Left colon (tissue), 2 donors: ENCODE measurements around the gene USP43. TPM values are rescaled to one million over a fixed set of nuclear protein-coding genes. Genes with fewer than 3 reads are reported as not detected.
"Not testable (repeated sequence)": the region's sequence is repeated elsewhere in the genome, so short reads cannot be mapped to it uniquely, and the experiment has no call there.

ENCODE experiments used
- ATAC-seq: fragments of 200-7000 bp; cut with Tn5 transposase; one replicate; pipeline ENCODE4 v1.9.1; 2020; ENCODE audit warnings: mild to moderate bottlenecking, moderate library complexity
- DNase-seq, 2 donors: peaks; one replicate each; pipeline ENCODE4 v3.0.0-alpha.2; 2020
- intact Hi-C, 2 donors: fragments of 100-400 bp; cut with DNase I in 1 of 2; cut with micrococcal nuclease in 1 of 2; formaldehyde crosslinking; loops; one replicate each; pipeline versions ENCODE4 v1.11.2 to v1.14.0; 2022; cut with DNase I, micrococcal nuclease
- long read RNA-seq: library from polyadenylated mRNA; unstranded; transcript quantifications from one replicate; pipeline ENCODE4 v2.0.0, GENCODE V29; 2021
- total RNA-seq, 2 donors: library from RNA; stranded (reverse); fragmentation: NEBNext Ultra II Directional; extraction: Animal tissue kit (Norgen Biotek cat#: 25700); gene quantifications; one replicate each; pipeline ENCODE4 v1.2.1, GENCODE V29; 2021
- donor health status: DM: no; HTN: no; CAD: no.
- donor health status: DM: yes; HTN: yes; CAD: no.

USP43 gene, protein sequence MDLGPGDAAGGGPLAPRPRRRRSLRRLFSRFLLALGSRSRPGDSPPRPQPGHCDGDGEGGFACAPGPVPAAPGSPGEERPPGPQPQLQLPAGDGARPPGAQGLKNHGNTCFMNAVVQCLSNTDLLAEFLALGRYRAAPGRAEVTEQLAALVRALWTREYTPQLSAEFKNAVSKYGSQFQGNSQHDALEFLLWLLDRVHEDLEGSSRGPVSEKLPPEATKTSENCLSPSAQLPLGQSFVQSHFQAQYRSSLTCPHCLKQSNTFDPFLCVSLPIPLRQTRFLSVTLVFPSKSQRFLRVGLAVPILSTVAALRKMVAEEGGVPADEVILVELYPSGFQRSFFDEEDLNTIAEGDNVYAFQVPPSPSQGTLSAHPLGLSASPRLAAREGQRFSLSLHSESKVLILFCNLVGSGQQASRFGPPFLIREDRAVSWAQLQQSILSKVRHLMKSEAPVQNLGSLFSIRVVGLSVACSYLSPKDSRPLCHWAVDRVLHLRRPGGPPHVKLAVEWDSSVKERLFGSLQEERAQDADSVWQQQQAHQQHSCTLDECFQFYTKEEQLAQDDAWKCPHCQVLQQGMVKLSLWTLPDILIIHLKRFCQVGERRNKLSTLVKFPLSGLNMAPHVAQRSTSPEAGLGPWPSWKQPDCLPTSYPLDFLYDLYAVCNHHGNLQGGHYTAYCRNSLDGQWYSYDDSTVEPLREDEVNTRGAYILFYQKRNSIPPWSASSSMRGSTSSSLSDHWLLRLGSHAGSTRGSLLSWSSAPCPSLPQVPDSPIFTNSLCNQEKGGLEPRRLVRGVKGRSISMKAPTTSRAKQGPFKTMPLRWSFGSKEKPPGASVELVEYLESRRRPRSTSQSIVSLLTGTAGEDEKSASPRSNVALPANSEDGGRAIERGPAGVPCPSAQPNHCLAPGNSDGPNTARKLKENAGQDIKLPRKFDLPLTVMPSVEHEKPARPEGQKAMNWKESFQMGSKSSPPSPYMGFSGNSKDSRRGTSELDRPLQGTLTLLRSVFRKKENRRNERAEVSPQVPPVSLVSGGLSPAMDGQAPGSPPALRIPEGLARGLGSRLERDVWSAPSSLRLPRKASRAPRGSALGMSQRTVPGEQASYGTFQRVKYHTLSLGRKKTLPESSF
- total RNA-seq, result 10 to 100 TPM; 14.4 to 17.9 TPM
- long read RNA-seq, full-length matches to known transcripts, result 9 of 19 reads
- long read RNA-seq, partial matches to known transcripts, result 6 of 19 reads
- long read RNA-seq, other reads (novel, unspliced or antisense), result 4 of 19 reads

DNA sequence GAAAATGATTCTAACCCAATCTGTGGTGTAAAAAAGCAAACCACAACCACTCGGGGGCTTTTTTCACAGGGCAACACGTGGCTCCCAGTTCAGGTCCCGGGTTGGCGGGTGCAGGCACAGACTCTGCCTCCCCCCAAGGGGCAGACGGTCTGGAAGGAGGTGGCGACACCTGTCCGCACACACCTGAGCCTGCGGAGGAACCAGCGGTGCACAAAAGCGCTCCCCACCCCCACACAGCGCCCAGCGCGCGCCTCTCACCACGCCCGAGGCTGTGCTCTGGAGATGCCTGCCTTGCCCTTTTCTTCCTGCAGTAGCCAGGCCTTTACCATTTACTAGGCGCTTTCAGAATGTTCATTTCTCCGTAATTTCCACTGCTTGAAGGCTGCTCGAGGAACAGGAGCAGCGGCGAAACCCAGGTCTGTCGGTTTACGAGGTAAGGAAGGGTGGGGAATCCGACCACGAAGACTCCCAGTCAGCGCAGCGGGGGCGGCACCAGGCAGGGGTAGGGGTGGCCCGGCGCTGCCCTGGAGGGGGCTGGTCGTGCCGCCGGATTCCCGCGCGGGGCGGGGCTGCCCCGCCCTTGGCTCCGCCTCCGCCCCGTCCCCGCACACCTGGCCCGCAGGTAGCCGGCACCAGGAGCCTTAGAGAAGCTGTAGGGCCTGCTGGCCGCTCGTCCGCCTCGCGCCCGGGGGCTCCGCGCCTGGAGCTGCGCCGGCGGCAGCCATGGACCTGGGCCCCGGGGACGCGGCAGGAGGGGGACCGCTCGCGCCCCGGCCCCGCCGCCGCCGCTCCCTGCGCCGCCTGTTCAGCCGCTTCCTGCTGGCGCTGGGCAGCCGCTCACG lies at the start of gene USP43:
TSS of gene USP43 (plus strand) at position 608 of the 842 bp plus-strand sequence. CDS start at position 724, 116 bp downstream.
- peak; percentile 79 for ATAC-seq
- intact Hi-C loops, result no loop called here
- peak; percentile 78 to 83 for DNase-seq

DNA sequence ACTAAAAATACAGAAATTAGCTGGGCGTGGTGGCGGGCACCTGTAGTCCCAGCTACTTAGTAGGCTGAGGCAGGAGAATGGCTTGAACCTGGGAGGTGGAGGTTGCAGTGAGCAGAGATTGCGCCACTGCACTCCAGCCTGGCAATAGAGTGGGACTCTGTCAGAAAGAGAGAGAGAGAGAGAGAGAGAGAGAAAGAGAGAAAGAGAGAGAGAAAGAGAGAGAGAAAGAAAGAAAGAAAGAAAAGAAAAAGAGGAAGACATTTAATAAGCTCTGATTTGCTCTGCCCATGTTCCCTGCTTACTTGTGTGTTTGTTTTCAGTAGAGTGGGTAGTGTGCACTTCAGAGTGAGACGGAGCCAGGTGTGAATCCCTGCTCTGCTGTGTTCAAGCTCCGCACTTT lies 47.7 kb upstream of the USP43 start:
- DNase-seq, ATAC-seq, intact Hi-C loops: not testable (repeated sequence)

DNA sequence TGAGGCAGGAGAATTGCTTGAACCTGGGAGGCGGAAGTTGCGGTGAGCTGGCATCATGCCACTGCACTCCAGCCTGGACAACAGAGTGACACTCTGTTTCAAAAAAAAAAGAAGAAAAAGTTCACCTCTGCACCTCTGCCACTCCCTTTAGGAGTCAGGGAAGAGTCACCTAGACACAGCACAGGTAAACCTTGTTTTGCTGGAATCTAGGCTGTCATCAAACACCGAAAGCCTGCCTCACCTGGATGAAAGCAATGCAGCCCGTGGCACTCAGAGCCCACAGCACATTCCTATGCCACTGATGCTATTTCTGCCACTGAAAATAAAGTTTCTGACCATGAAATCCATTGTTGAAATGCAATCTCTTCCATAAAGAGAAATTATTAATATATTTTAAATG lies 46.7 kb upstream of the USP43 start:
- no peak for ATAC-seq
- intact Hi-C loops, result no loop called here

DNA sequence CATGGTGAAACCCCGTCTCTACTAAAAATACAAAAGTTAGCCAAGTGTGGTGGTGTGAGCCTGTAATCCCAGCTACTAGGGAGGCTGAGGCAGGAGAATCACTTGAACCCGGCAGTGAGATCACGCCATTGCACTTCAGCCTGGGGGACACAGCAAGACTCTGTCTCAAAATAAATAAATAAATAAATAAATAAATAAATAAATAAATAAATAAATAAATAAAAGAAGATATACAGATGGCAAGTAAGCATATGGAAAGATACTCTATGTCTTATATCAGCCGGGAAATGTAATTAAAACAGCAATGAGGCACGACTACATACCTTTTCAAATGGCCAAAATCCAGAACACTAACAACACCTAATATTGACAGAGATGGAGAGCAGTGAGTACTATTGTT lies 40.7 kb upstream of the USP43 start:
- DNase-seq, intact Hi-C loops, ATAC-seq: not testable (repeated sequence)

More for the DNA sequence above, 46.7 kb upstream of the USP43 start:
- no peak for DNase-seq

DNA sequence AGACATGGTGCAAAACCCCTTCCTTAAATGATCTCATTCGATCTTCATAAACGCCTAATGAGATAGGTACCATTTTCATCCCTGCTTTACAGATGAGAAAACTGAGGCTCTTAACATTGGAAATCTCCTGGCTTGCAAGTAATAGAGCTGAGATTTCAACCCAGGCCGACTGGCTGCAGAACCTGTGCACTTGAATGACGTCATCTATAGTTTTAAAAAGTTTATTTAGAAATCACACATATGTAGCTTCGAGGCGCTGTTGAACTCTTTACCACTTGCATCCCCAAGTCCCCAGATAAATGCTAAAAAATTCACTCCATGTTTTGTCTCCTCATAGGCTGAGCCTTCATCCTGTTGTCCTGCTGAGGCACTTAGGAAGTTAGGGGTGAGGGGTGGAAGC lies 38.9 kb upstream of the USP43 start:
- no peak for DNase-seq
- intact Hi-C loops, result no loop called here
- no peak for ATAC-seq

DNA sequence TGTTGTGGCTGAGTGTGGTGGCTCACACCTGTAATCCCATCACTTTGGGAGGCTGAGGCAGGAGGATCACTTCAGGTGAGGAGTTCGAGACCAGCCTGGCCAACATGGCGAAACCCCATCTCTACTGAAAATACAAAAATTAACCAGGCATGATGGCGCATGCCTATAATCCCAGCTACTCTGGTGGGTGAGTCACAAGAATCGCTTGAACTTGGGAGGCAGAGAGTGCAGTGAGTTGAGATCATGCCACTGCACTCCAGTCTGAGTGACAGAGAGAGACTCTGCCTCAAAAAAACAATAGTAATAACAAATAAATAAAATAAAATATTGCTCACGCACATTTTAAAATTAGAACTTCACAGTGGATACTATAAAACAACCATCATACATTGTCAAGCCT lies 38.3 kb upstream of the USP43 start:
- DNase-seq, ATAC-seq, intact Hi-C loops: not testable (repeated sequence)

DNA sequence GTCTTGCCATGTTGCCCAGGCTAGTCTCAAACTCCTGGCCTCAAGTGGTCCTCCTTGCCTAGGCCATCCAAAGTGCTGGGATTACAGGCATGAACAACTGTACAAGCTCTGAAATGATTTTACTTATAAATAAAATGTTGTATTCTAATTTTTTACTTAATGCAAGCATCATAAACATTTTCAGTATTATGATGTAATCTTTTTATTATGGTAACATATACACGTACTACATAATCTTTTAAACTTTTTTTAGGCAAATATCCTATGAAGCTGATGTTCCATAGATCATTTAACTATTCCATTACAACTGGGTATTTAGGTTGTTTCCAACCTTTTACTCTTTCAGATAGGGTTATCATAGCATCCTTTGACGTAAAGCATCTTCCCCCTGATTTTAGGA lies 33.8 kb upstream of the USP43 start:
- no peak for ATAC-seq
- no peak for DNase-seq
- intact Hi-C loops, result no loop called here

DNA sequence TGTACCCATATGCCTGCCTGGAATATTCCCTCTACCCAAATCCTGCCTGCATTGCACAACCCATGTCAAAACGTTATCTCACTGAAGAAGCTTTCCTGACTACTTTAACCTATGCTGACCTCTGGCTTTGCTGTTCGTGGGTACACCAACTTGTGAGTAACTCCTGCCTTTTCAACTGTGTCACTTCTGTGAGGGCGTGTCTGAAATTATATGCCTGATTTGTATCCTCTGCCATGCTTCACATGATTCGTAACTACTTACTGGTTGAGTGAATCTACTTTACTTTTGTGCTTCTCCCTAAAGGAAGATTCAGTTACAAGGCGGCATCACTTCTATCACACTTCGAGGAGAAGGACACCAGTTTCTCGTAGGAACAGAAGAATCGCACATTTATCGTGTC lies 33.3 kb upstream of the USP43 start:
- ATAC-seq (no peak), DNase-seq (no peak)
- intact Hi-C loops, result no loop called here

DNA sequence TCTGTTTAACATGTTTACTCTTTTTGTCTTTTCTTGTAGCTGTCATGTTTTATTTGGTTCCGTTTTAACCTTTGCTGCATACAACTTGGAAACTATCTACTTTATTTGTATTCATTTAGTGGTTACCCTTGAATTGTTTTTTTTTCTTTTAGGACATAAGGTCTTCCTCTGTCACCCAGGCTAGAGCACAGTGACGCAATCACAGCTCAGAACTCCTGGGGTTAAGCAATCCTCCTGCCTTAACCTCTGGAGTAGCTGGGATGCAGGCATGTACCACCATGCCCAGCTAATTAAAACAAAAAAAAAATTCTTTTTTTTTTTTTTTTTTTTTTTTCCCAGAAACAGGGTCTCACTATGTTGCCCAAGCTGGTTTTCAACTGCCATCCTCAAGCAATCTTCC lies 29.8 kb upstream of the USP43 start:
- ATAC-seq, result no peak
- intact Hi-C loops, result no loop called here
- no peak for DNase-seq

DNA sequence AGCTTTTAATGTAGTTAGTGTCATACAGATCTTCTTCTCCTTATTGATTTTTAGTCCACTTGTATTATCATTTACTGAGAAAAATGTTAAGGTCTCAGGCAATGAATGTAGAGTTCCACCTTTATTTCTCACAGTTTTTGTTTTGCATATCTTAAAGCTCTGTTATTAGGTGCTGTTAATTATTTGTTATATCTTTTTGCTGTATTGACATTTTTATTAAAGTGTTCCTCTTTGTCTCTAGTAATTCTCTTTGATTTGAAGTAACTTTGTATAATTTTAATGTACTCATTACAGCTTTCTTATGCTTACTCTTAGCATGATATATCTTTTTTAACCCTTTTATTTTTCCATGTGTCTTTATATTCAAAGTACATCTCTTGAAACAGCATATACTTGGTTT lies 22.4 kb upstream of the USP43 start:
- intact Hi-C loops, result no loop called here
- DNase-seq (no peak), ATAC-seq (no peak)

DNA sequence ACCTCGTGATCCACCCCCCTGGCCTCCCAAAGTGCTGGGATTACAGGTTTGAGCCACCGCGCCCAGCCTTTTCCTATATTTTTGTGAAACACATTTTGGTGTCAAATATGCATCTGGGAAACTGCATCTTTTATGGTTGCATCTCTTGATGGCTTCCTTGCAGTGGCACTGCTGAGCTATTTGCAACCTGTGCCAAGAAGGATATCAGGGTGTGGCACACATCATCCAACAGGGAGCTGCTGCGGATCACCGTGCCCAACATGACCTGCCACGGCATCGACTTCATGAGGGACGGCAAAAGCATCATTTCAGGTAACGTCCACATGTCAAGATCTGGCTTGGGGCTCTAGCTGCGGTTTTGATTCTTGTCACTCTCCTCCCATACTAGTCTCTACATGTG lies 16.8 kb upstream of the USP43 start:
- peak; percentile 100 for ATAC-seq
- intact Hi-C loops, result no loop called here
- peak; percentile 43 to 65 for DNase-seq

DNA sequence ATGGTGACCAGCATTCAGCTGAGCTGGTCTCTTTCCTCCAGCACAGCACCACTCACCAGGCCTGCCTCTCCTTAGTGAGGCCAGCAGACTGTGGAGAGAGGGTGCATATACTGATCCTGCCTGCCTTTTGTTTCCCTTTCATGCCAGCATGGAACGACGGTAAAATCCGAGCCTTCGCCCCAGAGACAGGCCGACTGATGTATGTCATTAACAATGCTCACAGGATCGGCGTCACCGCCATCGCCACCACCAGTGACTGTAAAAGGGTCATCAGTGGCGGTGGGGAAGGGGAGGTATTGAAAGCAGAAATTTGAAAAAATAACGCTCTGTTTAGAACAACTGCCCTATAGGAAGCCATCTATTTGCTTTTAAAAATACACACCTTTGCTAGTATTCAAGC lies 12.6 kb upstream of the USP43 start:
- DNase-seq (no peak), ATAC-seq (no peak)
- intact Hi-C loops, result no loop called here

DNA sequence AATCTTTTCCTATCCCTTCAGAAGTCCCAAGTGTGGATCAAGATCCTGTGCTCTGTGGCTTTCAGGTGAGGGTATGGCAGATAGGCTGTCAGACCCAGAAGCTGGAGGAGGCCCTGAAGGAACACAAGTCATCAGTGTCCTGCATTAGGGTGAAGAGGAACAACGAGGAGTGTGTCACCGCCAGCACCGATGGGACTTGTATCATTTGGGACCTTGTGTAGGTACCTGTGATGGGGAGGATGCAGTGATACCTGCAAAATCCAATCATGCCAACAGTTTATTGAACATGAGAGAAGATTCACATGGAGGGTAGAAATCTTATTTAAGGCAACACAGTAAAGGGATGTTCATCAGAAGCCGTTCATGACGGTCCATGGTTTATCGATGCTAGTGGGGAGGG lies 10.0 kb upstream of the USP43 start:
- ATAC-seq, result no peak
- DNase-seq, result no peak
- intact Hi-C loops, result no loop called here

DNA sequence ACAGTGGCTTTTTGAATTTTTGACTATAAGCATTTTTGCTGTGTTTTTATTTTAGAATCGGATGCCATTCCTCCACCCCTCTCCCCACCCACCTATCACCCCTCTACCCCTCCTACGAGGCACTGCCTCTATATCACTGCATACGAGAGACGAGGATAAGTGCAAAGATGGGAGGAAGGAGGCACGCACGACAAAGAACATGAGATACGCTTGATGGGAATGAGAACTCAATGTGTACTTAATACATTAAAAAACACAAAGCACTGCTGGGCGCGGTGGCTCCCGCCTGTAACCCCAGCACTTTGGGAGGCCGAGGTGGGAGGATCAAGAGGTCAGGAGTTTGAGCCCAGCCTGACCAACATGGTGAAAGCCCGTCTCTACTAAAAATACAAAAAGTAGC lies 8.8 kb upstream of the USP43 start:
- intact Hi-C loops, result no loop called here
- DNase-seq, result no peak
- no peak for ATAC-seq

DNA sequence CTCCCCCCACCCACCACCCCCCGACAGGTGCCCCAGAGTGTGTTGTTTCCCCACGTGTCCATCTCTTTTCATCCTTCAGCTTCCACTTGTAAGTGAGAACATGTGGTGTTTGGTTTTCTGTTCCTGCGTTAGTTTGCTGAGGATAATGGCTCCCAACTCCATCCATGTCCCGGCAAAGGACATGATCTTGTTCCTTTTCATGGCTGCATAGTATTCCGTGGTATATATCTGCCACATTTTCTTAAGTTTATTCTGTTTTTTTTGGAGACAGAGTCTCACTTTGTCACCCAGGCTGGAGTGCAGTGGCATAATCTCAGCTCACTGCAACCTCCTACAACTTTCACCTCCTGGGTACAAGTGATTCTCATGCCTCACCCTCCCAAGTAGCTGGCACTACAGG lies 4.9 kb upstream of the USP43 start:
- intact Hi-C loops, ATAC-seq: not testable (repeated sequence)

DNA sequence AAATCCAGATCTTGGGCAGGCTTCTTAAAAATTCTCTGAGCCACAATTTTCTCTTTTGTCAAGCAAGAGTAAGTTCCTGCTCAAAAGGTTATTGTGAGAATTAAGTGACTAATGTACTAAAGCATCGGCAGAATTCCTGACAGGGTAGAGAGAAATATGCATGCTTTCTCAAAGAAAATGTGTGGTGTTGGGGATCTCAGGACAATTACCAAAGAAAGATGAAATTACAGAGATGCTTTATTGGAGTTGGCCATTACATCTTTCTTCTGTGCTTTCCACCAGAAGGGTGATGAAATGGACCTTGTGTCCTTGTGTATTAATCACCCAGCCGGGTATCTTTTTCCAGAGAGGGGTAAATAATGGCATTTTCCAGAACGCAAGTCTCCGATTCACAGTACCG lies 1.7 kb upstream of the USP43 start:
- ATAC-seq (no peak), DNase-seq (no peak)
- intact Hi-C loops, result no loop called here

More for the DNA sequence above, 4.9 kb upstream of the USP43 start:
- not testable (repeated sequence) for DNase-seq

DNA sequence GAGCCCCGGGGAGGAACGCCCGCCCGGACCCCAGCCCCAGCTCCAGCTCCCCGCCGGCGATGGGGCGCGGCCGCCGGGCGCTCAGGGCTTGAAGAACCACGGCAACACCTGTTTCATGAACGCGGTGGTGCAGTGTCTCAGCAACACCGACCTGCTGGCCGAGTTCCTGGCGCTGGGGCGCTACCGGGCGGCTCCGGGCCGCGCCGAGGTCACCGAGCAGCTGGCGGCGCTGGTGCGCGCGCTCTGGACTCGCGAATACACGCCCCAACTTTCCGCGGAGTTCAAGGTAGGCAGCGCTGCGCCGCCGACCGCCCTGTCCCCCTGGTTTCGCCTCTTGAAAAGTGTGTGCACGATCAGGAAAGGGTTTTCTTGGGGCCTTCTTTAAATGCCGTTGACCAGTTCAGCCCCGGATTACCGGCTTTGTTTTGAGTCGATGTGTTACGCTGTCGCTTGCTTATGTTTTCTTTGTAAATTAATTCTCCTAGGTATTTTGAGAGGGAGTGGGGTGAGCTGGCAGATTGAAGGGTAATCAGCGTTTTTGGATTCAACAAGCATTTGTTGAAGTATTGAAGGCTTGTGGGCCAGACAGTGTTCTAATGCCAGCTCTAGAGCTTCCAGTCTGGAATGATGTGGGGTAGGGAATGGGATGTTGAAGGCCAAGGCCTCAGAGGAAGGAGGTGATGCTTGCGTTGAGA lies 681 bp downstream of the USP43 start:
- intact Hi-C loops, result no loop called here
- DNase-seq, result peak; percentile 73 to 82
- ATAC-seq, result peak; percentile 67

DNA sequence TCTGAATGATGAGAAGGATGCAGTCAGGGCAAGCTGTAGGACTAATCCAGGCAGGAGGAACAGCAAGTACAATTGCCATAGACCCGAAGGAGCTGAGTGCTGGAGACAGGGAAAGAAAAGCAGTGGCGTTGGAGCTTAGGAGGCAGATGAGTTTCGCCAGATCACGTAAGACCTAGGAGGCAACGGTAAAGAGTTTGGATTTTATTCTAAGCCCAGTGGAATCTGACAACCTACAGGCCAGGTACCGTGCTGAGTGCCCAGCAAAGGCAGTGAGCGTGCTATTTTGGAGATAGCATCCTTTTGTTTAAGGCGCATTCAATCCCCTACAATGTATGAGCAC lies 1.2 kb downstream of the USP43 start:
- ATAC-seq (no peak), DNase-seq (no peak)
- intact Hi-C loops, result no loop called here
